GM19099 (cell line): ENCODE data around the gene PTGER3.

Experiments used
- POLR2A ChIP-seq: IDR thresholded peaks from 3 replicates; pipeline ENCODE4 v1.6.1; 2011; ENCODE audit warnings: low read depth; ENCODE audit not compliant: insufficient read length; ENCODE audit errors: extremely low read depth

Gene PTGER3

GRCh38 chr1:71037829-71038620 is 9.6 kb downstream of the PTGER3 start:
- TF ChIP-seq POLR2A, result no peak

- TF ChIP-seq POLR2A, result no peak
These were observed 10.6 kb downstream of the PTGER3 start for GRCh38 chr1:71037066-71037465.

DNA sequence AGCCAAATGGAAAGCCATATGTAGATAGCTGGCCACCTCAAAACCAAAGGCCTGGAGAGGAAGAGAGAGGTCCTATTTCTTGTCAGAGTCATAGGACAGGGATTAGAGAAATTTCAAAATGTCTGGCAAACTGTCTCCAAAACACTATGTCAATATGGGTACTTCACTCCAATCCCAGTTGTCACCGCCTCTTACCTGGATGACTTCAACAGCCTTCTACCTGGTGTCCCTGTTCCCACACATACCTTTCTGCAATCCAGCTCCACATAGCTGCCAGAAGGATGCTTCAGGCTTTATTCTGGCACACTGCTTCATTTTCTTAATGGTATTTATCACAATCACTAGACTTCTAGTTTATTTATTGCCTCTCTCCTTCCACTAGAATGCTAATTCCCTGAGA is 14.5 kb downstream of the PTGER3 start:
- no peak for TF ChIP-seq POLR2A

DNA sequence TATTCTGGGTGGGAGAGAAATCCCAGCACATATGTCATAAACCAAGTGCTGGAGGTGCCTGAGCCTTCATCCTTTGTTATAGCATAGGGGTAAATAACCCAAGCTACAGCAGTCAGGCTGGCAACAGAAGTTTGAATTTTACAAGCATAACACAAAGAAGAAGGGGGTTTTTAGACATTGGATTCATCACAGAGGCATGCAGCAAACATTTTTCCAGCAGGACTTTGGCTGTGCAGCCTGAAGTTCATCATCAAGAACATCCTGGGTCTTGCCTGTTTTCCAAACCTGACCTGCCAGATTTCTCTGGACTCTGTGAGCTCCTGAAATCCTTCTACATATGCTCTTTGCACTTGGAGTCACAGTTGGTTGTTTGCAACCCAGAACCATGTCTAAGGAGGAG is 16.2 kb downstream of the PTGER3 start:
- TF ChIP-seq POLR2A, result no peak

DNA sequence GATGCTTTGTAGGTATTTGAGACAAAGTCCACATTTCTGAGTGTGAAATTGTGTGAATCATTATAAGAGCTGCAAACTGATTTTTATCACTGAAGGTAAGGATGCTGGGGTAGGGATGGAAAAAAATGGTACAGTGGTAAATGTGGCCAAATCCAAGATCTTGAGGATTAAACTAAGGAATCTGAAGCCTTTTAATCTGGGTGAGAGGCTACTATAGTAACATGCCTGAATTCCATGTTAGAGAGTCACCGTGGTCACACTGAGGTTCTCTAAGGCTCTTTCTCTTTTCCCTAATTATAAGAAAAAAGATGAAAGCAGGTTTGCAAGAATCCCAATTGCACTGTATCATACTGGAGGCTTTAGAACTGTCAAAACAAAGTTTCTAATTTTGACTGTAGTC is 17.6 kb downstream of the PTGER3 start:
- TF ChIP-seq POLR2A, result no peak

- no peak for TF ChIP-seq POLR2A
These were observed 18.6 kb downstream of the PTGER3 start for GRCh38 chr1:71028981-71029380.

- TF ChIP-seq POLR2A, result no peak
These were observed 19.6 kb downstream of the PTGER3 start for GRCh38 chr1:71027991-71028390.

DNA sequence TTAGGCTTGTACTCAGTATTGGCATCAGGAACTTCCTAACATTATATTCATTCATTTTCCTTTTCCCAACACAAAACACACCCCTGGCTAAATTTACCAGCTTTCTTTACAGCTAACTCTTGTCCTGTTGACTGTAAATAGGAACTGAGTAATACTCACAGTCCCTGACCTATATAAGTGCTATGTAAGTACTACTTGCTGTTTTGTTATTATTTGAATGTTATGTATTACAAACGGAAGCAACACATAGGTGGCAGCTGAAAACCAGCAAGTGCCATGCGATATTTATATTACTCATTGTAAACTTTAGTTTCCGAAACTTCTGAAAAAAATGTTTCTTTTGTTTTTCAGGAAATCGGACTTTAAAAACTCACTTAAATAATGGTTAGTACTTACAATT is 21.5 kb downstream of the PTGER3 start:
- no peak for TF ChIP-seq POLR2A

DNA sequence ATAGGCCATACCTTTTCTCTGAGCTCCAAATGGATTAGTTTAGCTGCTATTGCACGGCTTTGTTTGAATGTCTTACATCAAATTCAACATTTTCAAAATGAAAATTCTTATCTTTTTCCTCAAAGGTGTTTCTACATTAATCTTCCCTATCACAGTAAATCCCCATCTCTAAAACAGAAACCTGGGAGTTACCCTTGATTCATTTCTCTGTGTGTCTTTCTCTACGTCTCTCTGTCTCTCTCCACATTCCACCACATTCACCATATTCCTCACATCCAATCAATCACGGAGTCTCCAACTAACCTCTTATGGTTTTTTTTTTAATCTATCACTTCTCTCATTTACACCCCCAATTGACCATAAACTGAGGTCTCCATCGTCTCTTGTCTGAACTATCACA is 24.1 kb downstream of the PTGER3 start:
- TF ChIP-seq POLR2A, result no peak

- TF ChIP-seq POLR2A, result no peak
These were observed 28.2 kb downstream of the PTGER3 start for GRCh38 chr1:71019233-71019969.

- no peak for TF ChIP-seq POLR2A
These were observed 28.8 kb downstream of the PTGER3 start for GRCh38 chr1:71018791-71019190.

DNA sequence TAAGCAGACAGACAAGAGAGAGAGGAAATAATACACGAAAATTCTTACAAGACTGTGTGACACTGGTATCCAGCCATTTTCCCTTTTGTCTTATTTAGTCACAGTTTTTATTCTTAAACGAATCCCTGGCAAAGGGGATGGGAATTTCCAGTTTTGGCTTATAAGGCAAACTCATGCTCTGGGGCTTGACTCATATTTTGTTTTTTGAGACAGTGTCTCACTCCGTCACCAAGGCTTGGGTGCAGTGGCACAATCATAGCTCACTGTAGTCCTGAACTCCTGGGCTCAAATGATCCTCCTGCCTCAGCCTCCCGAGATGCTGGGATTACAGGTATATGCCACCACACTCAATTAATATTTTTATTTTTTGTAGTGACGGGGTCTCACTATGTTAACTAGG is 31.9 kb downstream of the PTGER3 start:
- TF ChIP-seq POLR2A, result no peak

GRCh38 chr1:71014178-71014579 is 33.4 kb downstream of the PTGER3 start:
- no peak for TF ChIP-seq POLR2A

GRCh38 chr1:71002709-71003475 is 44.7 kb downstream of the PTGER3 start:
- TF ChIP-seq POLR2A, result no peak

DNA sequence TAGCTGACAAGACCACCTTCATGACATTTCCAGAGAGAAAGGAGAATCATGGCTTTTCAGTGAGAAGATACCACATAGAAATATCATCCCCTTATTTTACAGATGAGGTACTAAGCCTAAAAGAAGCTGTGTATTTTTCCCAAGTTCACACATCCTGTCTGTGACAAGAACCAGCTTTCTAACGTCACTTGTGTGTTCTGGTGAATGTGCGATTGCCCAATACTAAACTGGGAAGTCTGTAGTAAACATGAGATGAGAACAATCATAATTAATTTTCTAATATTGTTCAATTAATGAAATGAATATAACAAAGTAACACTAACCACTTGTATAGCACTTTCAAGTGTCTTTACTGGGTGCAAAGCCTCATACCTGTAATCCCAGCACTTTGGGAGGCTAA is 46.0 kb downstream of the PTGER3 start:
- TF ChIP-seq POLR2A, result no peak
